HFFc6 (cell line): ENCODE data around the gene NAV2. TPM values are rescaled to one million over a fixed set of nuclear protein-coding genes. Genes with fewer than 3 reads are reported as not detected.

Experiments used
- DNase-seq: peaks from one replicate; pipeline ENCODE4 v3.0.0-alpha.2; 2018
- H3K27ac Mint-ChIP-seq: 2 replicates; pipeline ENCODE4 v1.8.0; 2020; ENCODE audit warnings: mild to moderate bottlenecking, mixed read lengths
- H3K27me3 Mint-ChIP-seq: 2 replicates; pipeline ENCODE4 v1.8.0; 2021; ENCODE audit warnings: mild to moderate bottlenecking, moderate library complexity, mixed read lengths; ENCODE audit not compliant: insufficient read depth
- H3K36me3 Mint-ChIP-seq: 2 replicates; pipeline ENCODE4 v1.8.0; 2021; ENCODE audit warnings: low read depth, mixed read lengths
- H3K4me1 Mint-ChIP-seq: 2 replicates; pipeline ENCODE4 v1.8.0; 2020; ENCODE audit warnings: low read depth, mixed read lengths
- H3K4me3 Mint-ChIP-seq: 2 replicates; pipeline ENCODE4 v1.8.0; 2020; ENCODE audit warnings: mild to moderate bottlenecking, moderate library complexity, mixed read lengths
- H3K9me3 Mint-ChIP-seq: 2 replicates; pipeline ENCODE4 v1.8.0; 2020; ENCODE audit warnings: mild to moderate bottlenecking, mixed read lengths
- total RNA-seq, 6 experiments: library from RNA; stranded (reverse); fragmentation: NEBNext Ultra II Directional; extraction: Animal tissue kit (Norgen Biotek cat#: 25700); gene quantifications; 2 replicates in 1 of 6; 3 replicates in 5 of 6; pipeline ENCODE4 v1.2.3, GENCODE V29; 2021
- TF ChIP-seq, protein P1 (sequence below): fragments of 200-600 bp; sonication (generic); IDR thresholded peaks from 2 replicates; pipeline ENCODE4 v1.5.0; 2021; ENCODE audit warnings: antibody characterized with exemption, mild to moderate bottlenecking

NAV2 gene
- total RNA-seq, 6 experiments from 2014 or later = 12.4 to 34.9 (median 31.8) TPM

DNA sequence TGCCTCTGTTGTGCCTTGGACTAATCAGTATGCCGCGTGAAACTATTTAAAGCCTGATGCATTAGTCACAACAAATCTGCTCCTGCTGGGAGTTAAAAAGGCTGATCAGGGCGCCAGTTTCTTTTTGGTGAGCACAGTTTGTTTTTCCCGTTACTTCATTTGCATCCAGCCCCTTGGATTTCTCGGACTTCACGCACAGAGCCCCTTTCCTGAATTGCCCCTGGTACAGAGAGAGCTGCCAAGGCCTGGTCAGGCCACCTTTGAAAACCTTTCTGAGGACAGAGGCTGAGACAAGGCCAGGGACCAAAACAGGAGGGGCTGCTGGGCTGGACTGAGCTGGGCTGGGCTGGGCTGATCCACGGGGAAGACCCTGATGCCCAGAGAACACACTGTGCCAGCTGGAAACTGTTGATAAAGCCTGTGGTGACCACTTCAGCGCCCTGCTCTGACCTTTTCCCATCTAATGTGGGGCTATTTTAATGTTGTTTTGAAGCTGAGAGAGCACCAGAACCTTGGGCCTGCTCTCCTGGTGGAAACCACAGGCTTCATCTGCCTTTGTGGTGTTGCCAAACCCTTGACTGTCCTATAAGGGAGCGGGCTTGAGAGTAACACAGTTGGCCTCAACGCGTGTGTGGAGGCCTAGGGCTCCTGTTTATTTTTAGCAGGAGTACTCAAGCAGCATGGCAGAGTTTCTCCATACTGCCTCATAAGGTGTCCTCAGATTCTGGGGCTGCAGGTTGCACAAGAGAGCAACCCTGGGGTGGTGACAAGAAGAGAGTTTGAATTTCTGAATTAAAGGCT, 44.2 kb downstream of the NAV2 start:
- no peak overlapping the region; the same call in 1 of the 2 replicates for H3K27ac Mint-ChIP-seq
- no peaks in the 10 kb centered on the region; the same call in 1 of the 2 replicates for H3K27me3 Mint-ChIP-seq
- no peaks in the 10 kb centered on the region for H3K9me3 Mint-ChIP-seq
- H3K36me3 Mint-ChIP-seq = peaks cover 51% of the 10 kb centered on the region
- no peak for DNase-seq
- H3K4me3 Mint-ChIP-seq = no peak overlapping the region; the same call in 1 of the 2 replicates
- TF ChIP-seq, protein P1, sequence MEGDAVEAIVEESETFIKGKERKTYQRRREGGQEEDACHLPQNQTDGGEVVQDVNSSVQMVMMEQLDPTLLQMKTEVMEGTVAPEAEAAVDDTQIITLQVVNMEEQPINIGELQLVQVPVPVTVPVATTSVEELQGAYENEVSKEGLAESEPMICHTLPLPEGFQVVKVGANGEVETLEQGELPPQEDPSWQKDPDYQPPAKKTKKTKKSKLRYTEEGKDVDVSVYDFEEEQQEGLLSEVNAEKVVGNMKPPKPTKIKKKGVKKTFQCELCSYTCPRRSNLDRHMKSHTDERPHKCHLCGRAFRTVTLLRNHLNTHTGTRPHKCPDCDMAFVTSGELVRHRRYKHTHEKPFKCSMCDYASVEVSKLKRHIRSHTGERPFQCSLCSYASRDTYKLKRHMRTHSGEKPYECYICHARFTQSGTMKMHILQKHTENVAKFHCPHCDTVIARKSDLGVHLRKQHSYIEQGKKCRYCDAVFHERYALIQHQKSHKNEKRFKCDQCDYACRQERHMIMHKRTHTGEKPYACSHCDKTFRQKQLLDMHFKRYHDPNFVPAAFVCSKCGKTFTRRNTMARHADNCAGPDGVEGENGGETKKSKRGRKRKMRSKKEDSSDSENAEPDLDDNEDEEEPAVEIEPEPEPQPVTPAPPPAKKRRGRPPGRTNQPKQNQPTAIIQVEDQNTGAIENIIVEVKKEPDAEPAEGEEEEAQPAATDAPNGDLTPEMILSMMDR = no peak
- peaks cover 48% of the 10 kb centered on the region for H3K4me1 Mint-ChIP-seq

DNA sequence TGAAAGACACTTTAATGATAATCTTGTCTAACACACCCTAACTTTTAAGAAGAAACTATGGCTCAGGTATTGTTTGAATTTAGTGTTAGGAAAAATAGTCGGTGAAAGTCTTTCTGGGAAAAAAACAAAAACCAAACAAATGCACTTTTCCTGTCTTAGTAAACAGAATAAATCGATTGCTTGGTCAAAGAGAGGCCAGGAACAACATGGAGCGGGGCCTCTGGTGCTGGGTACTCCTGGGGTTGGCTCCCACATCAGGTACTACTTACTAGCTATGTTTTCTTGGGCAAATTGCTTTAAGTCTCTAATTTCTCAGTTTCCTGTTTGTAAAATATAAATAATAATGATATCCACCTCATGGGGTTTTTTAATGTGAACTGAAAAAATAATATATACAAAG, 46.8 kb downstream of the NAV2 start:
- Mint-ChIP-seq H3K36me3 (peaks cover 58% of the 10 kb centered on the region), H3K27me3 (no peaks in the 10 kb centered on the region; the same call in 1 of the 2 replicates), H3K9me3 (no peaks in the 10 kb centered on the region), H3K27ac (no peak overlapping the region), H3K4me1 (peaks cover 31% of the 10 kb centered on the region), H3K4me3 (no peak overlapping the region)
- no peak for DNase-seq
- TF ChIP-seq, protein P1 = no peak

DNA sequence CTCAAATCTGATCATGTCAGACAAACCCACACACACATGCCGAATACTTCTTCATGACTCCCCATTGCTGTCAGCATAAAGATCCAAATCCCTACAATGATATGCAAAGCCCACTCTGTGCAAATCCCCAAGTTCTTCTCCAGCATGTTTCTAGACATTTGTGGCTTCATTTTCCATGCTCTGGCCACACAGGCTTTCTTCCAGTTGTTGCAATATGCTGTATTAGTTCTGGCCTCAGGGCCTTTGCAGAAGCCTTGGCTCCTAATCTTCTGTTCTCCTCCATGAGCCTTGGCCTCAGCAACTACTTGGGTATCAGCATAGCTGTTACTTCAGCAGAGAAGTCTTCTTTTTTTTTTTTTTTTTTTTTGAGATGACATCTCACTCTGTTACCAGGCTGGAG, 49.6 kb downstream of the NAV2 start:
- no peak for DNase-seq
- Mint-ChIP-seq H3K27ac (no peak overlapping the region), H3K27me3 (no peaks in the 10 kb centered on the region), H3K9me3 (no peaks in the 10 kb centered on the region), H3K4me1 (peaks cover 30% of the 10 kb centered on the region), H3K36me3 (peaks cover 49% of the 10 kb centered on the region), H3K4me3 (no peak overlapping the region)
- TF ChIP-seq, protein P1 = no peak

DNA sequence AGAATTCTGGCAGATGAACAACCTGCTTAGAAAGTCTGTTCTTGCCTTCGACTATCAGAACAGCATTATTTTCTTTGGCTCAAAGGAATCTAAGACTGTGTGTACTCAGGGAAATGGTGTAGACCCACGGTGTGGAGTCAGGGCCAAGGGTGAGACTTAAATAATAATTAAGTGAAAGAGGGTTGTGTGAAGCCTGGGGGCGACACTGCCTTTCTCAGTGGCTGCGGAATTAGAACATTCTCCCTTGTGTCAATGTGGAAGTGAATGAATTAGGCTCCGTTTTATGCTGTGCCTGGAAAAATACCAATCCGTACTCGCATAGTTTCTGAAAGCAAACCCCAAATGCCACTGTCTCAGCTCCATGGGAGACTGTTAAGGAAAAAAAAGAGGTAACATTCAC, 50.7 kb downstream of the NAV2 start:
- no peak overlapping the region for H3K27ac Mint-ChIP-seq
- H3K4me3 Mint-ChIP-seq = no peak overlapping the region
- no peak for DNase-seq
- TF ChIP-seq, protein P1 = no peak
- H3K9me3 Mint-ChIP-seq = no peaks in the 10 kb centered on the region
- H3K36me3 Mint-ChIP-seq = peaks cover 44% of the 10 kb centered on the region
- H3K4me1 Mint-ChIP-seq = peaks cover 28% of the 10 kb centered on the region
- no peaks in the 10 kb centered on the region for H3K27me3 Mint-ChIP-seq

DNA sequence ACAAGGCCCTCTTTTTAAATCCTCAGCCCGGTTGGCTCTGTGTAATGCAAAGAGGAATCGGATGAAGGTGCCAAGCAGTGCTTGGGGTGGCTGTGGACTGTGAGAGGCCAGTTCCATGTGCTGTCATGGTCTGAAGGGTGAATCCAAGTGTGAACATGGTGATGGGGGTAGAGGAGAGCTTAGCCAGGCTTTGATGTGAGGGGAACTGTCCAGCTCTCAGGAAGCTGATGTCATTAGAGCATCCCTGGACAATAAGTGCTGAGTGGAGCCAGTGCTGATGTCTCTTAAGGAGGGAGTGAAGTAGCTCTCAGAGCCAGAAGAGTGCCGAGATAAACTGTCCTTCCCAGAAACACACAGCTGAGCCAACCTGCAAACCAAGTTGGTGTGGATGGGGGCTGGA, 53.6 kb downstream of the NAV2 start:
- H3K27me3 Mint-ChIP-seq = no peaks in the 10 kb centered on the region
- peaks cover 45% of the 10 kb centered on the region for H3K4me1 Mint-ChIP-seq
- TF ChIP-seq, protein P1 = no peak
- H3K27ac Mint-ChIP-seq = no peak overlapping the region
- no peaks in the 10 kb centered on the region for H3K9me3 Mint-ChIP-seq
- no peak overlapping the region for H3K4me3 Mint-ChIP-seq
- peak; percentile 16 for DNase-seq
- peaks cover 33% of the 10 kb centered on the region for H3K36me3 Mint-ChIP-seq
